ENCODE data around the gene TRPC1.
"Not testable (repeated sequence)": the region's sequence is repeated elsewhere in the genome, so short reads cannot be mapped to it uniquely, and the experiment has no call there.

Gene TRPC1

DNA sequence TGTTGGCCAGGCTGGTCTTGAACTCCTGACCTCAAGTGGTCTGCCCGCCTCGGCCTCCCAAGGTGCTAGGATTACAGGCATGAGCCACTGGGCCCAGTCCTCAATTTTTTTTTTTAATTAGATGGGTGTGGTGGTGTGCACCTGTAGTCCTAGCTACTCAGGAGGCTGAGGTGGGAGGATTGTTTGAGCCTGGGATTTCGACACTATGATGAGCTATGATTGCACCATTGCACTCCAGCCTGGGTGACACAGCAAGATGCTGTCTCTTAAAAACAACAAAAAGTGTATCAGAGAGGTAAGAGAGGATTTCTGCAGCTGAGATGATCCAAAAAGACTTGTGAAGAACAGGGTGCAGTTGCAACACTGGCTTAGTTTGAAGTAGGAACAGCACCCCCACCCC lies 9.0 kb upstream of the TRPC1 start:
- H2AFZ ChIP-seq (ENCODE audit: low read length, unreplicated experiment); H3K36me3 ChIP-seq (ENCODE audit: insufficient read depth, low read length); H3K79me2 ChIP-seq (ENCODE audit: control insufficient read depth, insufficient read depth, low read length, unreplicated experiment); H3K27ac ChIP-seq (ENCODE audit: low read depth, low read length); H3K4me3 ChIP-seq (ENCODE audit: low read depth, low read length); H3K4me1 ChIP-seq (ENCODE audit: control insufficient read depth, insufficient read depth, low read length, unreplicated experiment); H3K27me3 ChIP-seq (ENCODE audit: insufficient read depth, low read length): not testable (repeated sequence)

DNA sequence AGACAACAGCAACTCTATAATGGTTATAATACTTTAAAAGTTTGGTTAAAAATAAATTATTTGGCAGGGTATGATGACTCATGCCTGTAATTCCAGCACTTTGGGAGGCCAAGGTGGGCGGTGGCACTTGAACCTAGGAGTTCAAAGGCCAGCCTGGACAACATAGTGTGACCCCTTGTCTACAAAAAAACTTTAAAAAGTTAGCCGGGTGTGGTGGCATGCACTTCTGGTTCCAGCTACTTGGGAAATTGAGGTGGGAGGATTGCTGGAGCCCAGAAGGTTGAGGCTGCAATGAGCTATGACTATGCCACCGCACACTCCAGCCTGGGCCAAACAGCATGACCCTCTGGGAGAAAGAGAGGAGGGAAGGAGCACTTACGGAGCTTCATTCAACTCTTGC lies 7.7 kb upstream of the TRPC1 start:
- Histone ChIP-seq H3K36me3 (ENCODE audit: insufficient read depth, low read length) (no peaks in the 10 kb centered on the region), H3K27me3 (ENCODE audit: insufficient read depth, low read length) (no peaks in the 10 kb centered on the region), H3K27ac (ENCODE audit: low read depth, low read length) (no peak overlapping the region), H3K4me3 (ENCODE audit: low read depth, low read length) (no peak overlapping the region), H3K79me2 (ENCODE audit: control insufficient read depth, insufficient read depth, low read length, unreplicated experiment) (no peaks in the 10 kb centered on the region), H3K4me1 (ENCODE audit: control insufficient read depth, insufficient read depth, low read length, unreplicated experiment) (no peaks in the 10 kb centered on the region), H2AFZ (ENCODE audit: low read length, unreplicated experiment) (no peak overlapping the region)

DNA sequence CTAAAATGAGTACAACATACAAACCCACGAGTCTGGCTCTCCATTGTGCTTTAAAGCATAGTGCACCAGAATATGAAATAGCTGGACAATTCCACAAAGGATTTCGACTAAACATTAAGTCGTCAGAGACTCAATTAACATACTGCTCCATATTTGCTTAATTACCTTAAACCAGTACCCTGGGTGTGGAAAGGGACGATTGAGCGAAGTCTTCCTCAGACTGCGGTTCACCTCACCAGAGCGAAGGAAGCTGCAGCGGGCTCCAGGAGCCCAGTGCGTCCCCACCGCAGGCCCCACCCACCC lies 218 bp upstream of the TRPC1 start:
- Histone ChIP-seq H3K36me3 (ENCODE audit: insufficient read depth, low read length) (no peaks in the 10 kb centered on the region), H3K79me2 (ENCODE audit: control insufficient read depth, insufficient read depth, low read length, unreplicated experiment) (peaks cover 26% of the 10 kb centered on the region), H3K27ac (ENCODE audit: low read depth, low read length) (no peak overlapping the region), H2AFZ (ENCODE audit: low read length, unreplicated experiment) (peak overlapping the region; percentile 92), H3K4me3 (ENCODE audit: low read depth, low read length) (peak overlapping the region; percentile 95), H3K27me3 (ENCODE audit: insufficient read depth, low read length) (no peaks in the 10 kb centered on the region), H3K4me1 (ENCODE audit: control insufficient read depth, insufficient read depth, low read length, unreplicated experiment) (peaks cover 13% of the 10 kb centered on the region)

DNA sequence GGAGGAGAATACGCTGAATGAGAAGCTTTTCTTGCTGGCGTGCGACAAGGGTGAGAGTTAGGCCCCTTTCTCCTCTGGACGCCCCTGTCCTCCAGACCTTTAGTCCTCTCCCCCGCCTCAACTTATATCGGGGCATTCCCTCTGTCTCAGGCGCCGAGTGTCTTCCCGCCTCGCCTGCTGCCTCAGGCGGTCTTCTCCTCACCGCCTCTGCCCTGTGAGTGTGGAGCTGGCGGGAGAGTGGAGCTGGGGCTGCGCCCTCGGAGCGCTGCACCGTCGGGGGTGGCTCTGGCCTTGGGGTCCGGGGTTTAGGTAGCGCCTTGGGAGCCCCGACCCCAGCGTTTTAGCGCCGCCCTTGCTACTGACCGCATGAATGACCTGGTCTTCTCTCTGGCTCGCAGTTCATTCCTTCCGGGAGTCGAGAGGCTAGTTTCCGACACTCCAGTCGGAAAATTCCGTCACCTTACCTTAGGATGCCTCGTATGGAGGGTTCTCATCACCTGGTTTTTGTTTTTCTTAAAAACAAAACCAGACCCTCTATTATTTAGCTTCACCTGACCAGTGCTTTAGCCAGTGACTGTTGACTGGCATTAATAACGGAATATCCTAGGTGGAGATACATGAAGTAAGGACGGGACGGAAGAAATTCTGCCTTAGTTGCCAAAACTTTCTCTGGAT lies 985 bp downstream of the TRPC1 start:
- H3K79me2 ChIP-seq (ENCODE audit: control insufficient read depth, insufficient read depth, low read length, unreplicated experiment), result peaks cover 26% of the 10 kb centered on the region
- H3K4me1 ChIP-seq (ENCODE audit: control insufficient read depth, insufficient read depth, low read length, unreplicated experiment), result peaks cover 13% of the 10 kb centered on the region
- no peaks in the 10 kb centered on the region for H3K27me3 ChIP-seq (ENCODE audit: insufficient read depth, low read length)
- peak overlapping the region; percentile 80 for H3K27ac ChIP-seq (ENCODE audit: low read depth, low read length)
- no peaks in the 10 kb centered on the region for H3K36me3 ChIP-seq (ENCODE audit: insufficient read depth, low read length)
- H3K4me3 ChIP-seq (ENCODE audit: low read depth, low read length), result peak overlapping the region; percentile 95
- H2AFZ ChIP-seq (ENCODE audit: low read length, unreplicated experiment), result peak overlapping the region; percentile 95

DNA sequence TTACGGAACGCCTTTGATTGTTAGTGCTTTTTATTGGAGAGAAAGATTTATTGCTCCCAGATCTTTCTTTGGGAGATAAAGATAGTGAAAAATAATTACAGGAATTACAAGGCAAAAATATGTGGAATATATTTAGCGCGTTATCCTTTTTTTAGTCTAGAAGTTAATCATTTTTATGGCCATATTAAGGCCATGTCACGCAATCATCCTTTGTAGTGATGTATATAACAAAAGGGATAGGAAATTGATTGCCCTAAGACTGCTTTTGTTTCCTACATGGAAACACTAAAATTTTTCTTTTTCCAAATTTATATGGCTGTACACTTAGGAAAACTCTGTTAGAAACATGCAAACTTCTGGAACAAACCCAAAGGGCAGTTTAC lies 1.5 kb downstream of the TRPC1 start:
- H3K79me2 ChIP-seq (ENCODE audit: control insufficient read depth, insufficient read depth, low read length, unreplicated experiment), result peaks cover 26% of the 10 kb centered on the region
- peaks cover 13% of the 10 kb centered on the region for H3K4me1 ChIP-seq (ENCODE audit: control insufficient read depth, insufficient read depth, low read length, unreplicated experiment)
- H3K4me3 ChIP-seq (ENCODE audit: low read depth, low read length), result peak overlapping the region; percentile 95
- no peaks in the 10 kb centered on the region for H3K36me3 ChIP-seq (ENCODE audit: insufficient read depth, low read length)
- peak overlapping the region; percentile 95 for H2AFZ ChIP-seq (ENCODE audit: low read length, unreplicated experiment)
- H3K27ac ChIP-seq (ENCODE audit: low read depth, low read length), result no peak overlapping the region
- no peaks in the 10 kb centered on the region for H3K27me3 ChIP-seq (ENCODE audit: insufficient read depth, low read length)

DNA sequence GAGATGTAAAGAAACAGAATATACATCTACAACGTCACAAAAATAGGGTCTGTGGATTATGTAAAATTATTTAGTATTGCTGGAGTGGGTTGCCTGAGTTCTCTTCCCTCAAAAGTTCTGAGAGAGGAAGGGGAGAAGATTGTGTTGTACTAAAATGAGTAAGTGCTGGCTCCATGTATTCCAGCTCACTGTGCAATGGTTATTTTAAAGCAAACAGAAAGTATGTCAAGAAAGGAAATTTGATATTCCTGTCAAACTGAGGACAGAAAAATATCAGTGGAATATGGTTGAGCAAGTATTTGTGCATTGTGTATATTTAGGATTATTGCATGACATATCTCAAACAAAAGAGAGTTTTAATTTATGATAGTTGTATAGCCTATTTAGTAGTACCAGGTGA lies 2.2 kb downstream of the TRPC1 start:
- H3K36me3 ChIP-seq (ENCODE audit: insufficient read depth, low read length), result 0 out of 2 replicates have a peak, but pooled peaks cover 5% of the 10 kb centered on the region

DNA sequence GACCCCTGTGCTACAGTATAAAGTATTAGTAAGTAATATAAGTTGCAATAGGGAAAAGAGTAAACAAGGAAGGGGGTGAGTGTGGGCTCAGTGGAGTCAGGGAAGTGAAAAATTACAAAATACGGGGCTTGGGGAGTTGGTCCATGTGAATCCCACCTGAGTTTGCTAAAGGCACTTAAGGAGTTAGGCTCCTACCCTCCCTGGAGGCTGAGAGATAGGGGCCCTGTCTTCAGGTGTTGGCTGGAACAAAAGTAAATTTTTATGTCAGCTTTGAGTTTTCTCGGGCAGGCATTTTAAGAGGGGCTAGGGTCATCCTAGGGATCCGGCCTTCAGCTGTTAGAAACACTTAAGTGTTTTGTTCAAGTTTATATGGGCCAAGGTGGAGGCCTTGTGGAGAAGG lies 8.2 kb downstream of the TRPC1 start:
- Histone ChIP-seq H3K4me3 (ENCODE audit: low read depth, low read length) (no peak overlapping the region), H3K27me3 (ENCODE audit: insufficient read depth, low read length) (no peaks in the 10 kb centered on the region), H2AFZ (ENCODE audit: low read length, unreplicated experiment) (no peak overlapping the region), H3K36me3 (ENCODE audit: insufficient read depth, low read length) (0 out of 2 replicates have a peak, but pooled peaks cover 5% of the 10 kb centered on the region), H3K4me1 (ENCODE audit: control insufficient read depth, insufficient read depth, low read length, unreplicated experiment) (peaks cover 1% of the 10 kb centered on the region), H3K79me2 (ENCODE audit: control insufficient read depth, insufficient read depth, low read length, unreplicated experiment) (peaks cover 12% of the 10 kb centered on the region), H3K27ac (ENCODE audit: low read depth, low read length) (no peak overlapping the region)

More for the DNA sequence above, 2.2 kb downstream of the TRPC1 start:
- no peaks in the 10 kb centered on the region for H3K27me3 ChIP-seq (ENCODE audit: insufficient read depth, low read length)
- peaks cover 26% of the 10 kb centered on the region for H3K79me2 ChIP-seq (ENCODE audit: control insufficient read depth, insufficient read depth, low read length, unreplicated experiment)
- peaks cover 13% of the 10 kb centered on the region for H3K4me1 ChIP-seq (ENCODE audit: control insufficient read depth, insufficient read depth, low read length, unreplicated experiment)
- no peak overlapping the region for H3K27ac ChIP-seq (ENCODE audit: low read depth, low read length)
- H3K4me3 ChIP-seq (ENCODE audit: low read depth, low read length), result peak overlapping the region; percentile 95
- H2AFZ ChIP-seq (ENCODE audit: low read length, unreplicated experiment), result no peak overlapping the region

DNA sequence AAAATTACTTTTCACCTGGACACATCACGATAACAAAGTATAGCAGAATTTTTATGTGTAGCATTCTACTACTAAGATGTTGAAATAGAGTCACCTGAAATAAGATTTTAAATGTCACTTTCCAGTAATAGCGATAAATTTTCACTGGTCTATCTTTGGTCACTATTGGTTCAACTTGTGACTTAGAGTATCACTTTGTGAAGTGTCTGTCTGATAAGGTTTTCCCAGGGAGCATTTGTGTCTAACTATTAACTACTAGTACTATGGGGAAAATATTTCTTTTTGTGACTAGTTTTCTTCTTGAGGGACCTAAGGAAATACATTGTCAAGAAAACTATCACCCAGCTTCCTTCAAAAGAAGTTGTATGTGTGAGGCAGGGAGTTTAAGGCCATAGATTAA lies 11.0 kb downstream of the TRPC1 start:
- H3K36me3 ChIP-seq (ENCODE audit: insufficient read depth, low read length), result 0 out of 2 replicates have a peak, but pooled peaks cover 5% of the 10 kb centered on the region
- peaks cover 7% of the 10 kb centered on the region for H3K79me2 ChIP-seq (ENCODE audit: control insufficient read depth, insufficient read depth, low read length, unreplicated experiment)
- H3K27me3 ChIP-seq (ENCODE audit: insufficient read depth, low read length), result no peaks in the 10 kb centered on the region
- no peaks in the 10 kb centered on the region for H3K4me1 ChIP-seq (ENCODE audit: control insufficient read depth, insufficient read depth, low read length, unreplicated experiment)
- no peak overlapping the region for H3K4me3 ChIP-seq (ENCODE audit: low read depth, low read length)
- H2AFZ ChIP-seq (ENCODE audit: low read length, unreplicated experiment), result no peak overlapping the region
- H3K27ac ChIP-seq (ENCODE audit: low read depth, low read length), result no peak overlapping the region

DNA sequence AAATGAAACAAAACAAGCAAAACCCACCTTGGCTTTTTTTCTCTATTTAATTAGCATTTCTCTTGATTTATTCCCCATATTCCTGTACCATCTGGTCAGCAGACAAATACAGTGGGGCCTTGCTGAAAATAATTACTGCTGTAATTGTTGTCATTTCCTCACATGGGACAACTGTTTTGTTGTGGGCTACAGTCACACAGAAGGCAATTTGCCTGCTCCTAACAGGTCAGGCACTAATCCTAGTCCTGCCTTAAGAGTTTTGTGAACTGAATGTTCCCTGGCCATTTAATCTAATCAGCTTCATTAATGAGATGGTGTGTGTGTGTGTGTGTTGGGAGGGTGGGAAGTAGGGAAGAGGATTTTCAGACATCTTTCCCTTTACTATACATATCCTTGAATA lies 11.6 kb downstream of the TRPC1 start:
- H3K27me3 ChIP-seq (ENCODE audit: insufficient read depth, low read length), result no peaks in the 10 kb centered on the region
- no peak overlapping the region for H3K4me3 ChIP-seq (ENCODE audit: low read depth, low read length)
- H2AFZ ChIP-seq (ENCODE audit: low read length, unreplicated experiment), result no peak overlapping the region
- H3K79me2 ChIP-seq (ENCODE audit: control insufficient read depth, insufficient read depth, low read length, unreplicated experiment), result peaks cover 7% of the 10 kb centered on the region
- no peaks in the 10 kb centered on the region for H3K4me1 ChIP-seq (ENCODE audit: control insufficient read depth, insufficient read depth, low read length, unreplicated experiment)
- H3K36me3 ChIP-seq (ENCODE audit: insufficient read depth, low read length), result 0 out of 2 replicates have a peak, but pooled peaks cover 5% of the 10 kb centered on the region
- H3K27ac ChIP-seq (ENCODE audit: low read depth, low read length), result no peak overlapping the region

DNA sequence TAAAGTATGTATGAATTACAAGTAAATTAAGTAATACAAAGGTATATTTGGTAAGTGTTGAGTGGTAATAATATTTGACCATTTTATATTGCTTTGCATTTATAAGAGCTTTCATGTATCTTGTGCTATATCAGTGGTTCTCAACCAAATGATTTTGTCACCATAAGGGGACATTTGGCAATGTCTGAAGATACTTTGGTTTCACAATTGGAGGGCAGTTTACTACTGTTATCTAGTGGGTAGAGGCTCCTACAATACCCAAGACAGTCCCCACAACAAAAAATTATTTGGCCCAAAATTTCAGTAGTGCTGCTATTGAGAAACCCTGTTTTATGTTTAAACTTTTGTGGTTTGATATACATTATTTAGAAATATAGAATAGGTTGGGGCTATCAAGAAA lies 14.6 kb downstream of the TRPC1 start:
- Histone ChIP-seq H3K27me3 (ENCODE audit: insufficient read depth, low read length) (no peaks in the 10 kb centered on the region), H2AFZ (ENCODE audit: low read length, unreplicated experiment) (no peak overlapping the region), H3K27ac (ENCODE audit: low read depth, low read length) (no peak overlapping the region), H3K36me3 (ENCODE audit: insufficient read depth, low read length) (no peaks in the 10 kb centered on the region), H3K4me3 (ENCODE audit: low read depth, low read length) (no peak overlapping the region), H3K4me1 (ENCODE audit: control insufficient read depth, insufficient read depth, low read length, unreplicated experiment) (no peaks in the 10 kb centered on the region), H3K79me2 (ENCODE audit: control insufficient read depth, insufficient read depth, low read length, unreplicated experiment) (peaks cover 7% of the 10 kb centered on the region)

DNA sequence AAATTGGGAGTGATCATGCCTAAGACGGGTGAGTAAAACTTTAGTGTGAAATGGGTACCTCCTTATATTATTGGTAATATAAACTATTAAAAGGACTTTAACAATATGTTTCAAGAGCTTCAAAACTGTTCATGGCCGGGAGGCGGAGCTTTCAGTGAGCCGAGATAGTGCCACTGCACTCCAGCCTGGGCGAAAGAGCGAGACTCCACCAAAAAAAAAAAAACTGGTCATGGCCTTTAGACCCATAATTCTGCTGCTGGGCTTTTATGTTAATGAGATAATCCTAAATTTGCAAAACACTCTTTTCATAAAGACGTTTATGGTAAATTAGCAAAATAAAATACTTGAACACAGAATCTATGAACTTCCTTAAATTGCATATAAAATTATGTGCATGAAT lies 22.8 kb downstream of the TRPC1 start:
- H3K27me3 ChIP-seq (ENCODE audit: insufficient read depth, low read length), result no peaks in the 10 kb centered on the region
- H3K36me3 ChIP-seq (ENCODE audit: insufficient read depth, low read length), result peaks cover 19% of the 10 kb centered on the region
- no peak overlapping the region for H3K27ac ChIP-seq (ENCODE audit: low read depth, low read length)

More for the DNA sequence above, 22.8 kb downstream of the TRPC1 start:
- Histone ChIP-seq H3K79me2 (ENCODE audit: control insufficient read depth, insufficient read depth, low read length, unreplicated experiment) (no peaks in the 10 kb centered on the region), H3K4me1 (ENCODE audit: control insufficient read depth, insufficient read depth, low read length, unreplicated experiment) (no peaks in the 10 kb centered on the region), H2AFZ (ENCODE audit: low read length, unreplicated experiment) (no peak overlapping the region), H3K4me3 (ENCODE audit: low read depth, low read length) (no peak overlapping the region)
